ENCODE data around the gene CETN2. TPM values are rescaled to one million over a fixed set of nuclear protein-coding genes. Genes with fewer than 3 reads are reported as not detected.
"Not testable (repeated sequence)": the region's sequence is repeated elsewhere in the genome, so short reads cannot be mapped to it uniquely, and the experiment has no call there.

CETN2 gene
- total RNA-seq, 1 donor from 2014 or later: 25.0 TPM

GRCh38 chrX:152842772-152843338 is 12.3 kb upstream of the CETN2 start:
- DNase-seq (ENCODE audit: low read depth) (no peak), FAIRE-seq (no peak)
- Histone ChIP-seq H3K4me3 (ENCODE audit: low read depth, low read length) (no peak overlapping the region), H3K36me3 (ENCODE audit: control insufficient read depth, insufficient read depth, low read length) (no peaks in the 10 kb centered on the region), H3K27me3 (ENCODE audit: control insufficient read depth, insufficient read depth, low read length) (no peaks in the 10 kb centered on the region)
- no peak for TF ChIP-seq CTCF (IDR thresholded peaks at IDR 0.05; ENCODE audit: insufficient read depth, low read length, severe bottlenecking)

GRCh38 chrX:152835470-152835869 is 4.9 kb upstream of the CETN2 start:
- not testable (repeated sequence) for H3K36me3 ChIP-seq (ENCODE audit: control insufficient read depth, insufficient read depth, low read length); DNase-seq (ENCODE audit: low read depth); FAIRE-seq; H3K4me3 ChIP-seq (ENCODE audit: low read depth, low read length); H3K27me3 ChIP-seq (ENCODE audit: control insufficient read depth, insufficient read depth, low read length)

GRCh38 chrX:152833378-152833777 is 2.8 kb upstream of the CETN2 start:
- TF ChIP-seq CTCF (IDR thresholded peaks at IDR 0.05; ENCODE audit: insufficient read depth, low read length, severe bottlenecking): no peak
- FAIRE-seq (no peak), DNase-seq (ENCODE audit: low read depth) (no peak)
- H3K4me3 ChIP-seq (ENCODE audit: low read depth, low read length): no peak overlapping the region
- H3K27me3 ChIP-seq (ENCODE audit: control insufficient read depth, insufficient read depth, low read length): no peaks in the 10 kb centered on the region
- peaks cover 2% of the 10 kb centered on the region for H3K36me3 ChIP-seq (ENCODE audit: control insufficient read depth, insufficient read depth, low read length)

- FAIRE-seq: no peak
- Histone ChIP-seq H3K36me3 (ENCODE audit: control insufficient read depth, insufficient read depth, low read length) (peaks cover 2% of the 10 kb centered on the region), H3K4me3 (ENCODE audit: low read depth, low read length) (no peak overlapping the region), H3K27me3 (ENCODE audit: control insufficient read depth, insufficient read depth, low read length) (no peaks in the 10 kb centered on the region)
- DNase-seq (ENCODE audit: low read depth): no peak
- no peak for TF ChIP-seq CTCF (IDR thresholded peaks at IDR 0.05; ENCODE audit: insufficient read depth, low read length, severe bottlenecking)
Observed at GRCh38 chrX:152832520-152832919, 2.0 kb upstream of the CETN2 start.

GRCh38 chrX:152831391-152831790 is 834 bp upstream of the CETN2 start:
- H3K27me3 ChIP-seq (ENCODE audit: control insufficient read depth, insufficient read depth, low read length): no peaks in the 10 kb centered on the region
- FAIRE-seq: no peak

GRCh38 chrX:152824841-152825374 is 5.6 kb downstream of the CETN2 start:
- no peak for FAIRE-seq
- no peak for TF ChIP-seq CTCF (IDR thresholded peaks at IDR 0.05; ENCODE audit: insufficient read depth, low read length, severe bottlenecking)
- no peaks in the 10 kb centered on the region for H3K27me3 ChIP-seq (ENCODE audit: control insufficient read depth, insufficient read depth, low read length)
- DNase-seq (ENCODE audit: low read depth): peak; percentile 66
- no peaks in the 10 kb centered on the region for H3K36me3 ChIP-seq (ENCODE audit: control insufficient read depth, insufficient read depth, low read length)
- no peak overlapping the region for H3K4me3 ChIP-seq (ENCODE audit: low read depth, low read length)

More at GRCh38 chrX:152831391-152831790, 834 bp upstream of the CETN2 start:
- DNase-seq (ENCODE audit: low read depth): no peak
- no peak for TF ChIP-seq CTCF (IDR thresholded peaks at IDR 0.05; ENCODE audit: insufficient read depth, low read length, severe bottlenecking)
- peak overlapping the region; percentile 56 for H3K4me3 ChIP-seq (ENCODE audit: low read depth, low read length)
- H3K36me3 ChIP-seq (ENCODE audit: control insufficient read depth, insufficient read depth, low read length): peaks cover 2% of the 10 kb centered on the region
